ENCODE results near the gene CMC4.

DNA sequence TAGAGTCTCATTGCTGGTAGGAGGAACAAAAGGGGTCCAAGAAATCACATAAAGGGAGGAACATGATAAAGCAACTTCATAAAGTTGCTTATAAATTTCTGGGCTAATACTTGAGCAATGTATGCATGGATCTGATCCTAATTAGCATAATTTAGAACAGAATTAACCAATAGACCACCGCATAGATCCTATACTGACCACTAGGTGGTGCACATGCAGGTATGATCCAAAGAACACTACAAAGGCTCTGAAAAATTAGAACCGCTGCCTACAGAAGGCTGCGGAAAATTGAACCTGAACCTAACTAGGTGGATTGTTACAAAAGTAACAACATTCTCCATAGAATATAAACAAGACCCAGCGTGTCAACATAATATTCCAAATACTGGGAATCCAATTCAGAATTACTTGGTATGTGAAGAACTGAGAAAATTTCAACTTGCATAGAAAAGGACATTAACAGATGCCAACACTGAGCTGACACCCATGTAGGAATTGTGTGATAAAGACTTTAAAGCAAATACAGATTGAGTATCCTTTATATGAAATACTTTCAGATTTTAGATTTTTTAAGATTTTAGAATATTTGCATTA is 23.6 kb upstream of the CMC4 start:
- TF ChIP-seq, protein P1, sequence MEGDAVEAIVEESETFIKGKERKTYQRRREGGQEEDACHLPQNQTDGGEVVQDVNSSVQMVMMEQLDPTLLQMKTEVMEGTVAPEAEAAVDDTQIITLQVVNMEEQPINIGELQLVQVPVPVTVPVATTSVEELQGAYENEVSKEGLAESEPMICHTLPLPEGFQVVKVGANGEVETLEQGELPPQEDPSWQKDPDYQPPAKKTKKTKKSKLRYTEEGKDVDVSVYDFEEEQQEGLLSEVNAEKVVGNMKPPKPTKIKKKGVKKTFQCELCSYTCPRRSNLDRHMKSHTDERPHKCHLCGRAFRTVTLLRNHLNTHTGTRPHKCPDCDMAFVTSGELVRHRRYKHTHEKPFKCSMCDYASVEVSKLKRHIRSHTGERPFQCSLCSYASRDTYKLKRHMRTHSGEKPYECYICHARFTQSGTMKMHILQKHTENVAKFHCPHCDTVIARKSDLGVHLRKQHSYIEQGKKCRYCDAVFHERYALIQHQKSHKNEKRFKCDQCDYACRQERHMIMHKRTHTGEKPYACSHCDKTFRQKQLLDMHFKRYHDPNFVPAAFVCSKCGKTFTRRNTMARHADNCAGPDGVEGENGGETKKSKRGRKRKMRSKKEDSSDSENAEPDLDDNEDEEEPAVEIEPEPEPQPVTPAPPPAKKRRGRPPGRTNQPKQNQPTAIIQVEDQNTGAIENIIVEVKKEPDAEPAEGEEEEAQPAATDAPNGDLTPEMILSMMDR (conservative IDR thresholded peaks at IDR 0.05) = peak; percentile 74
- no peak for TF ChIP-seq ZFX (IDR thresholded peaks at IDR 0.05)
